HCT116 (cell line): ENCODE data around the gene MYO1G. TPM values are rescaled to one million over a fixed set of nuclear protein-coding genes. Genes with fewer than 3 reads are reported as not detected.

ENCODE experiments used
- ATAC-seq: fragments of 200-7000 bp; cut with Tn5 transposase; 2 replicates; pipeline ENCODE4 v1.9.1; 2020; ENCODE audit warnings: mild to moderate bottlenecking, moderate library complexity
- BruUV-seq: library from RNA; stranded (reverse); fragments of 400-500 nt; replicated peaks from 2 replicates; lab custom pipeline; 2021; lab: Mats Ljungman, UMichigan
- CTCF ChIA-PET: fragments of 300-600 bp; sonication (Branson Sonifier 250); formaldehyde crosslinking; loops from one replicate; lab custom pipeline; 2021; ENCODE audit warnings: antibody characterized with exemption; lab: Charles Lee
- POLR2A ChIA-PET: fragments of 300-600, 350-600 bp; sonication (Branson Sonifier 250); formaldehyde crosslinking; loops from one replicate; lab custom pipeline; 2021; ENCODE audit warnings: antibody characterized with exemption; lab: Charles Lee
- RAD21 ChIA-PET, 2 experiments: fragments of 300-600 bp; sonication (Branson Sonifier 250); formaldehyde crosslinking; loops; one replicate each; lab custom pipeline; 2023; ENCODE audit warnings: low total read pairs in 2 of 2; ENCODE audit not compliant: uncharacterized antibody in 2 of 2, unreplicated experiment in 2 of 2, low non-redundant PET in 1 of 2; lab: Charles Lee
- DNase-seq: peaks from one replicate; pipeline ENCODE4 v3.0.0-alpha.2; 2010; ENCODE audit warnings: low read depth, low spot score
- H2AFZ ChIP-seq: fragments of 200-600 bp; shearing (Covaris generic), sonication (generic); 2 replicates; pipeline ENCODE4 v1.6.1; 2017; ENCODE audit warnings: low read depth, mixed run types, mixed read lengths, antibody characterized with exemption, low read length; ENCODE audit not compliant: poor library complexity, severe bottlenecking
- H3K27ac ChIP-seq: 2 replicates; pipeline ENCODE4 v1.5.1; 2012; ENCODE audit warnings: low read depth, low read length
- H3K27me3 ChIP-seq: fragments of 200-600 bp; sonication (generic); 2 replicates; pipeline ENCODE4 v1.6.1; 2016; ENCODE audit warnings: mixed run types, low read length, mixed read lengths; ENCODE audit not compliant: insufficient read depth
- H3K36me3 ChIP-seq, 2 experiments: fragments of 200-500 bp in 1 of 2; fragments of 200-600 bp in 1 of 2; sonication (Bioruptor generic) in 1 of 2; sonication (generic) in 1 of 2; 2 replicates each; pipeline versions ENCODE4 v1.5.1 to v1.6.1; 2014 to 2016; ENCODE audit warnings: low read length in 2 of 2, inconsistent platforms in 1 of 2, mixed read lengths in 1 of 2, mixed run types in 1 of 2; ENCODE audit not compliant: insufficient read depth in 2 of 2, control insufficient read depth in 1 of 2
- H3K4me1 ChIP-seq, 2 experiments: fragments of 200-600 bp in 1 of 2; sonication (generic) in 1 of 2; 2 replicates each; pipeline versions ENCODE4 v1.5.1 to v1.6.1; 2012 to 2017; ENCODE audit warnings: low read length in 2 of 2, inconsistent platforms in 1 of 2, mild to moderate bottlenecking in 1 of 2, mixed read lengths in 1 of 2, mixed run types in 1 of 2, moderate library complexity in 1 of 2; ENCODE audit not compliant: insufficient read depth in 2 of 2, control insufficient read depth in 1 of 2
- H3K4me2 ChIP-seq: fragments of 200-600 bp; sonication (generic); 2 replicates; pipeline ENCODE4 v1.6.1; 2017; ENCODE audit warnings: mixed run types, low read length, mixed read lengths
- H3K4me3 ChIP-seq, 2 experiments: fragments of 200-600 bp in 1 of 2; sonication (generic) in 1 of 2; replicated peaks in 1 of 2; 2 replicates each; pipeline ENCODE4 v1.5.1; 2011 to 2016; ENCODE audit warnings: low read length in 2 of 2, control low read depth in 1 of 2, low read depth in 1 of 2, mild to moderate bottlenecking in 1 of 2, mixed read lengths in 1 of 2, mixed run types in 1 of 2
- H3K79me2 ChIP-seq: fragments of 200-600 bp; sonication (generic); 2 replicates; pipeline ENCODE4 v1.6.1; 2017; ENCODE audit warnings: mild to moderate bottlenecking, mixed run types, low read length, moderate library complexity, mixed read lengths; ENCODE audit not compliant: insufficient read depth
- H3K9ac ChIP-seq: fragments of 200-600 bp; sonication (generic); 2 replicates; pipeline ENCODE4 v1.6.1; 2016; ENCODE audit warnings: low read length, mixed read lengths
- H3K9me2 ChIP-seq: fragments of 200-600 bp; sonication (generic), shearing (Covaris generic); 2 replicates; pipeline ENCODE4 v1.6.1; 2017; ENCODE audit warnings: mixed run types, mild to moderate bottlenecking, moderate library complexity; ENCODE audit not compliant: insufficient read depth
- H3K9me3 ChIP-seq, 2 experiments: fragments of 200-500 bp in 1 of 2; fragments of 200-600 bp in 1 of 2; sonication (Bioruptor generic) in 1 of 2; sonication (generic) in 1 of 2; 2 replicates each; pipeline ENCODE4 v1.6.1; 2014 to 2017; ENCODE audit warnings: low read length in 2 of 2, mixed read lengths in 2 of 2, inconsistent platforms in 1 of 2, low read depth in 1 of 2, mild to moderate bottlenecking in 1 of 2, mixed run types in 1 of 2, moderate library complexity in 1 of 2; ENCODE audit not compliant: control insufficient read depth in 1 of 2, insufficient read depth in 1 of 2
- H4K20me1 ChIP-seq: fragments of 200-600 bp; sonication (generic), shearing (Covaris generic); 2 replicates; pipeline ENCODE4 v1.6.1; 2017; ENCODE audit warnings: mixed run types, mild to moderate bottlenecking, moderate library complexity; ENCODE audit not compliant: insufficient read depth
- ATF3 ChIP-seq: IDR thresholded peaks from 2 replicates; pipeline ENCODE4 v1.6.1; 2012
- CBX3 ChIP-seq: IDR thresholded peaks from 2 replicates; pipeline ENCODE4 v1.6.1; 2012; ENCODE audit warnings: low read depth
- CEBPB ChIP-seq: IDR thresholded peaks from 2 replicates; pipeline ENCODE4 v1.6.1; 2012; ENCODE audit warnings: low read depth
- CTCF ChIP-seq, 3 experiments: fragments of 200-600 bp in 1 of 3; sonication (generic) in 1 of 3; IDR thresholded peaks in 2 of 3; conservative IDR thresholded peaks in 1 of 3; 2 replicates each; pipeline ENCODE4 v1.5.1; 2012 to 2017; ENCODE audit warnings: low read depth in 2 of 3, low read length in 2 of 3, antibody characterized with exemption in 1 of 3, borderline replicate concordance in 1 of 3, control low read depth in 1 of 3, mild to moderate bottlenecking in 1 of 3, mixed read lengths in 1 of 3, mixed run types in 1 of 3, moderate library complexity in 1 of 3; ENCODE audit not compliant: insufficient read depth in 1 of 3
- EGR1 ChIP-seq: IDR thresholded peaks from 2 replicates; pipeline ENCODE4 v1.6.1; 2012; ENCODE audit warnings: low read depth
- ELF1 ChIP-seq: IDR thresholded peaks from 2 replicates; pipeline ENCODE4 v1.6.1; 2012; ENCODE audit warnings: low read depth, borderline replicate concordance
- EZH2phosphoT487 ChIP-seq: fragments of 200-600 bp; IDR thresholded peaks from 2 replicates; pipeline ENCODE4 v1.6.1; 2018; ENCODE audit warnings: antibody characterized with exemption, borderline replicate concordance
- FOSL1 ChIP-seq: IDR thresholded peaks from 2 replicates; pipeline ENCODE4 v1.6.1; 2012; ENCODE audit warnings: low read depth
- MAX ChIP-seq: IDR thresholded peaks from 2 replicates; pipeline ENCODE4 v1.6.1; 2012
- POLR2AphosphoS5 ChIP-seq: IDR thresholded peaks from 2 replicates; pipeline ENCODE4 v1.6.1; 2011; ENCODE audit warnings: mild to moderate bottlenecking, low read depth, low read length, moderate library complexity
- RAD21 ChIP-seq: IDR thresholded peaks from 2 replicates; pipeline ENCODE4 v1.6.1; 2012; ENCODE audit warnings: low read depth, mild to moderate bottlenecking
- REST ChIP-seq: IDR thresholded peaks from 2 replicates; pipeline ENCODE4 v1.6.1; 2012; ENCODE audit warnings: low read depth
- SP1 ChIP-seq: IDR thresholded peaks from 2 replicates; pipeline ENCODE4 v1.6.1; 2012; ENCODE audit warnings: low read depth
- SRF ChIP-seq: IDR thresholded peaks from 2 replicates; pipeline ENCODE4 v1.6.1; 2012; ENCODE audit warnings: low read depth
- YY1 ChIP-seq: IDR thresholded peaks from 2 replicates; pipeline ENCODE4 v1.6.1; 2011; ENCODE audit warnings: low read length, low read depth, moderate library complexity, mild to moderate bottlenecking; ENCODE audit not compliant: insufficient replicate concordance; ENCODE audit errors: extremely low read depth
- ZBTB33 ChIP-seq: IDR thresholded peaks from 2 replicates; pipeline ENCODE4 v1.6.1; 2011; ENCODE audit warnings: mild to moderate bottlenecking, low read length, moderate library complexity; ENCODE audit not compliant: insufficient replicate concordance; ENCODE audit errors: extremely low read depth
- ZNF274 ChIP-seq: fragments of 200-500 bp; sonication (Bioruptor generic); IDR thresholded peaks from 2 replicates; pipeline ENCODE4 v1.6.1; 2014; ENCODE audit warnings: mild to moderate bottlenecking, low read depth, low read length, inconsistent platforms
- intact Hi-C: fragments of 100-400 bp; cut with micrococcal nuclease; formaldehyde crosslinking; loops from 2 replicates; pipeline ENCODE4 v1.10.0; 2022
- total RNA-seq: library from RNA; stranded (reverse); gene quantifications from one replicate; pipeline ENCODE4 v1.2.1, GENCODE V29; 2021; ENCODE audit not compliant: unreplicated experiment

Gene MYO1G
- total RNA-seq, 1 experiment from 2014 or later: 0.74 TPM

GRCh38 chr7:44963364-44964290, 15.2 kb downstream of the MYO1G start:
- Histone ChIP-seq H3K4me3 (no peak overlapping the region), H3K9me3 (no peaks in the 10 kb centered on the region), H3K4me1 (peaks cover 3 to 5% of the 10 kb centered on the region in 2 experiments; a peak in 2 of 4 replicates), H3K9ac (no peak overlapping the region)
- POLR2A ChIA-PET: no interaction called here
- no peak for TF ChIP-seq EZH2phosphoT487
- TF ChIP-seq CTCF (IDR thresholded peaks at IDR 0.05 in 2 of 3, conservative IDR thresholded peaks at IDR 0.05 in 1 of 3; ENCODE audit: borderline replicate concordance in 1 of 3, insufficient read depth in 1 of 3, low read depth in 2 of 3, low read length in 2 of 3): no peak
- no peak for TF ChIP-seq SP1
- TF ChIP-seq YY1: no peak
- no peak for TF ChIP-seq ELF1
- no peak for TF ChIP-seq ATF3
- TF ChIP-seq SRF: no peak
- no peak for TF ChIP-seq CEBPB
- TF ChIP-seq CBX3: no peak
- TF ChIP-seq ZNF274: no peak
- no peak for TF ChIP-seq ZBTB33
- TF ChIP-seq MAX: no peak
- TF ChIP-seq FOSL1: no peak
- no peak for TF ChIP-seq EGR1
- no peak for TF ChIP-seq REST
- no peak for TF ChIP-seq RAD21
- no peak for TF ChIP-seq POLR2AphosphoS5
- TF ChIP-seq, all 23 proteins: peak for 0
- H3K36me3 ChIP-seq: no peaks in the 10 kb centered on the region
- CTCF ChIA-PET: no interaction called here
- H4K20me1 ChIP-seq: no peaks in the 10 kb centered on the region
- no peak overlapping the region for H2AFZ ChIP-seq
- ATAC-seq: no peak
- DNase-seq: no peak
- no peak overlapping the region for H3K27ac ChIP-seq
- H3K79me2 ChIP-seq: no peaks in the 10 kb centered on the region
- no peaks in the 10 kb centered on the region for H3K27me3 ChIP-seq
- BruUV-seq: no TSS peak
- RAD21 ChIA-PET: no interaction called here
- intact Hi-C loops: loop anchor here (1.0 to 10.0 kb wide), 2 partner anchors 106 to 379 kb away; partner anchors contain the start of gene TMED4
- no peaks in the 10 kb centered on the region for H3K9me2 ChIP-seq
- H3K4me2 ChIP-seq: no peak overlapping the region
